NCI-H1694 (cell line): ENCODE data around the gene RPL21.
"Not testable (repeated sequence)": the region's sequence is repeated elsewhere in the genome, so short reads cannot be mapped to it uniquely, and the experiment has no call there.

Experiments
- DNase-seq: peaks from one replicate; lab custom pipeline; 2025; lab: John Stamatoyannopoulos, UW

Gene RPL21

GRCh38 chr13:27289011-27289665, 37.8 kb downstream of the RPL21 start:
- no peak for DNase-seq

GRCh38 chr13:27290715-27291114, 39.4 kb downstream of the RPL21 start:
- no peak for DNase-seq

DNA sequence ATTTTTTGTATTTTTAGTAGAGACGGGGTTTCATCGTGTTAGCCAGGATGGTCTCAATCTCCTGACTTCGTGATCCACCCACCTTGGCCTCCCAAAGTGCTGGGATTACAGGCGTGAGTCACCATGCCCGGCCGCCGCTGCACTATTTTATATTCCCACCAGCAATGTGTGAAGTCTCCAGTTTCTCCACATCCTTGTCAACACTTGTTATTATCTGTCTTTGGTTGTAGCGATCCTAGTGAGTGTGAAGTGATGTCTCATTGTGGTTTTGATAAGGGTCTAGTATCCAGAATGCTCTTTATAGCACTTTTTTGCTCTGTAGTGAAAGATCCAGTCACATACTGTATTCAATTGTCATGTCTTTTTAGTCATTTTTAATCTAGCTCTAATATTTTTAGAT, 40.6 kb downstream of the RPL21 start:
- DNase-seq, result not testable (repeated sequence)

GRCh38 chr13:27293076-27293691, 41.8 kb downstream of the RPL21 start:
- no peak for DNase-seq

DNA sequence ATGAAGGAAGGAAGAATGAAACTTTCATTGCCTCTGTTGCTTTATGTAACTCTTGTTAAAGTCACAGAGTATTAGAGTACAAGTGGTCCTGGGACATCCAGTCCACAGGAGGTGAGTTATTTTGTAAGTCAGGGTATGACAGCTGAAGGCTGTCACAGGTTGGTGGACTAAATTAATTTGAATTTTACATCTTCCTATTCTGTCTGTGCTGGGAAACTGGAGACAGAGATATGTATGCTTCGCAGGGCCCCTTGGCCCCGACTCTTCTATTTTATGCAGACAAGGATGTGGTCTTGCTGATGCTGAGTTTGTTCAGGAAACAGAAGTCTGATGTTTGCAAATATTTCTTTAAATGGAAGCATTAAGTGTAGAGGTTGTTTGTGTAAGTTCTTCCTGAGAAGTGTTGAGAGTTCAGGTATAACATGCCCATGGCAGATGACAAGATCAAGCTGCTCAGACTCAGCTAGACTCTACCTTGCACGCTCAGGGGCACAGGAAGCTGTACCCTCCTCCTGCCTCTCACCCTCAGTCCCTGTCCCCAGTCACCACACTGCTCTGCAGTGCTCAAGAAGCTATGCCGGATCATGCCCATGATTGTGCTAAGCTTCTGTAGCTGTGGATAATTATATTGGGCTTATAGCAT, 42.6 kb downstream of the RPL21 start:
- no peak for DNase-seq

DNA sequence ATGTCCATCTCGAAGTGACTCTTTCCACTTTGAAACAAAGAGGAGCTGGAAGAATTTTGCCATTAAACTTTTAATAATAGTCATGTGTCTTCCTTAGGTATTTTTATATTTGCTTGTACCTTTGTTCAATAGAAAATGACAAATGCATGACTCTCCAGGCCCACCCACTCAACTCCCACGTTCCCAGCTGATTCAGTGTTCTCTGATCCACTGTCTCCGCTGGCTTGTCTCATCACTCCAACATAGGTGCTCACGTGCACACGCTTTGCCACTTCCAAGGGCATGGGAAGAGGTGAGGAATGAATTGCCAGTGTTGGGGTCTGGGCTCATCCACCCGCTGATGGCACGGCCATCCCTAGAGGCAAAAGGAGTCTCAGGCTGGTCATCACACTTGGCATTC, 43.7 kb downstream of the RPL21 start:
- no peak for DNase-seq

- DNase-seq, result no peak
Measured at GRCh38 chr13:27295660-27296059, 44.3 kb downstream of the RPL21 start.

DNA sequence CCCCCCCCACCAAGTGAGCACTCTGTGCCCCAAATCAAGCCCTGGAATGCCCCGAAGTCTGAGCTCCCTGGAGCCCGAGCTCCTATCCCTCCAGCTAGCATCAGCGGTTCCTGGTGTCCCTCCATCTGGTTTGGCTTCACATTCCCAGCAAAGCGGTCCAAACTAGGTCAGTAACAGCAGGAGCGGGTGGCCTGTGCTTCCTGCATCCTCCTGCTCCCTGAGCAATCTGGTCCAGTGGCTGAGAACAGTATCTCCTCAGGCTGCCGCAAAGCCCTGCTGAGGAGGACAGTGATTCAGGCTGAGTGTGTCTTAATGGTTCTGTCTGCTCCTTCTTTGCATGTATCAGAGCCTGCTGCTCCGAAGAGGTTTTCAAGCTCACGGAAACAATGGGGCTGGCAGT, 45.1 kb downstream of the RPL21 start:
- no peak for DNase-seq

GRCh38 chr13:27298849-27299248, 47.5 kb downstream of the RPL21 start:
- DNase-seq, result no peak

DNA sequence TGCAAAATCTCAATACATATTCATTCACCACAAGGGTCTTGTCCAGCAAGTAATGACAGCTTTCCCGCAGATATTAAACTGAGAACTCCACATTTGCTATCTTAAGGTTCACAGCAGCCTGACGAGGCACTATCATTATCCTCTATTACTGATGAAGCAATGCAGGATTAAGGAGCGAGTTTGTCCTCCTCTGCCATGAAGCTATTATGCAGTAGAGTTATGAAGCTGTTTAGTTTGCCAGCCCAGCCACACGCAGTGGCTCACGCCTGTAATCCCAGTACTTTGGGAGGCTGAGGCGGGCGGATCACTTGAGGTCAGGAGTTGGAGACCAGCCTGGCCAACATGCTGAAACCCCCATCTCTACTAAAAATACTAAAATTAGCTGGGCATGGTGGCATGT, 49.0 kb downstream of the RPL21 start:
- DNase-seq, result not testable (repeated sequence)

GRCh38 chr13:27300941-27301586, 49.7 kb downstream of the RPL21 start:
- DNase-seq, result no peak

DNA sequence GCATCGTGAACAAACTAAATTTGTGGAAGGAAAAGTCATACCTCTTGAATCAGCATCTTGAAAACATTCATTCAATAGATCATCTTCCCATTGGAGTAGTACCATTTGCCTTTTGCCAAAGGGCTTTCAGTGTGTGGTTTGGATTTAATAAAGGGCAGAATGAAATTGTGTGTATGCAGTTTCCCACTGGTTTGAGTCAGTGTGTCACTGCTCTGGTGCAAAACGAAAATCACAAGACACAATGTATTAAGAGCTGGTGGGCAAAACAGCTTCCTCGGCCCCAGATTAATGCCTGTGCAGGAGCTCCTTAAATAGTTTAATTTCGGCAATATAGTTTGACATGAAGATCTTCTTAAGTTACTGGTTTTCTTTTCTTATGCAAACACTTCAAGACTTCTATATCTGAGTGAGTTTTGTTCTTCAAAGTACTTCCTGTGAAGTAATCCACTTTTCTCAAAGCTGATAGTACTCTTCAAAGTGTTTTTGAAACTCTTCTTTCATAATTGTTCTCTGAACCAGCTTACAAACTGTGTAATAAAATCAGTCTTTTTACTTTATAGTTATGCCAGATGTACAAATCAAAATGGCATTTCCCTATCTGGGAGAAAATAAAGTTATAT, 51.4 kb downstream of the RPL21 start:
- no peak for DNase-seq

GRCh38 chr13:27304099-27304498, 52.7 kb downstream of the RPL21 start:
- DNase-seq, result no peak

DNA sequence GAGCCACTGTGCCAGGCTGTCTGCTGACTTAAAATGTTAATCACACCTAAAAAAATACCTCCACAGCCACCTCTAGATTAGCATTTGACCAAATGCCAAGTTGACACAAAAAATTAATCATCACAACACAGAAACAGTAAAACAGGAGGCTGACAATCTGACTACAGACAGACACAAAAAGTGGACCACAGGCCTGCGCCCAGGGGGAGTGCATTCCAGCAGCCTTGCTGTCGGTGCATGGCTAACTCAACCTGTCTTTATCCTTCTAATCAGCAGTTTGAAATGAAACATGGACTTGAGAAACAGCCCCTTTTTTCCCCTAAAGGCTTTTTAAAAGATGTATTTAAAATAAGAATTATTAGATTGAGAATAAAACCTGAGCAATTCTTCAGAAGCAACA, 53.3 kb downstream of the RPL21 start:
- no peak for DNase-seq
